Adrenal gland (tissue), 12 donors: ENCODE data around the gene SPPL2C. TPM values are rescaled to one million over a fixed set of nuclear protein-coding genes. Genes with fewer than 3 reads are reported as not detected.

ENCODE experiments used
- DNase-seq, 7 donors: peaks; one replicate each; pipeline ENCODE4 v3.0.0-alpha.2; 2019 to 2020
- H3K27ac ChIP-seq, 5 donors: fragments of 200-600 bp; sonication (generic) in 4 of 5; 1 replicate in 3 of 5; 2 replicates in 2 of 5; pipeline versions ENCODE4 v1.5.1 to v1.8.0; 2016 to 2020; ENCODE audit warnings: mild to moderate bottlenecking in 1 of 5
- H3K27me3 ChIP-seq: fragments of 200-600 bp; 2 replicates; pipeline ENCODE4 v1.8.0; 2021
- H3K36me3 ChIP-seq, 2 donors: fragments of 200-600 bp; replicated peaks in 1 of 2; 1 replicate in 1 of 2; 2 replicates in 1 of 2; pipeline versions ENCODE4 v1.5.1 to v1.8.0; 2018 to 2022
- H3K4me1 ChIP-seq, 2 donors: fragments of 200-600 bp; replicated peaks in 1 of 2; 1 replicate in 1 of 2; 2 replicates in 1 of 2; pipeline versions ENCODE4 v1.5.1 to v1.8.0; 2018 to 2021
- H3K4me3 ChIP-seq, 4 donors: fragments of 200-600 bp; sonication (generic) in 3 of 4; one replicate each; pipeline ENCODE4 v1.5.1; 2016 to 2018
- H3K9me3 ChIP-seq, 3 donors: fragments of 200-600 bp; sonication (generic) in 1 of 3; replicated peaks in 1 of 3; 1 replicate in 2 of 3; 2 replicates in 1 of 3; pipeline versions ENCODE4 v1.5.1 to v1.8.0; 2016 to 2021
- POLR2A ChIP-seq, 2 donors: fragments of 450-650 bp; IDR thresholded peaks; one replicate each; pipeline ENCODE4 v1.6.1; 2017; ENCODE audit warnings: antibody characterized with exemption in 2 of 2, mild to moderate bottlenecking in 2 of 2, moderate library complexity in 1 of 2
- WGBS, 4 donors: extraction: QIAGEN DNeasy Blood & Tissue Kit in 2 of 4; methylation state at CpG; one replicate each; pipeline versions ENCODE4 v1.1.5 to v1.1.7; 2013 to 2017; 5-methylcytosine and 5-hydroxymethylcytosine counted together
- intact Hi-C, 2 donors: fragments of 100-400 bp; cut with DNase I; formaldehyde crosslinking; loops; one replicate each; pipeline versions ENCODE4 v1.14.1 to v1.15.0; 2022 to 2023
- polyA plus RNA-seq, 3 donors: library from polyadenylated mRNA; stranded (reverse); fragments of 200-250 nt in 2 of 3; fragments of 350-450 nt in 1 of 3; fragmentation: Illumina TruSeq in 1 of 3; extraction: RNeasy Lipid Tissue Mini Kit (QIAGEN cat#74804) in 1 of 3; gene quantifications; one replicate each; pipeline ENCODE4 v1.2.3, GENCODE V29; 2013 to 2014
- total RNA-seq, 9 donors: library from RNA; depleted of rRNA in 4 of 9; stranded (reverse); fragments of >200 nt in 4 of 9; fragments of 120-200 nt in 1 of 9; fragmentation: NEBNext Ultra II Directional in 1 of 9; extraction: Animal tissue kit (Norgen Biotek cat#: 25700) in 1 of 9; gene quantifications; one replicate each; pipeline versions ENCODE4 v1.1.0 to v1.2.4, GENCODE V29; 2013 to 2023
- TF ChIP-seq, protein P1 (sequence below), 6 experiments: fragments of 450-650 bp in 4 of 6; fragments of 200-600 bp in 2 of 6; sonication (generic) in 1 of 6; IDR thresholded peaks; 1 replicate in 5 of 6; 2 replicates in 1 of 6; pipeline versions ENCODE4 v1.5.1 to v1.8.0; 2016 to 2021; ENCODE audit warnings: antibody characterized with exemption in 6 of 6, mild to moderate bottlenecking in 2 of 6, moderate library complexity in 1 of 6
- donor health status: healthy with polysubstance abuse.
- donor health status: Bipolar disorder and iron deficiency.
- donor health status: DM: yes; HTN: yes; CAD: no.
- donor health status: DM: no; HTN: no; CAD: no.
- donor health status: DM: no; HTN: no; CAD: no.
- donor health status: DM: yes; HTN: yes; CAD: no.

The SPPL2C gene
- total and polyA plus RNA-seq, 12 donors, result not detected

DNA sequence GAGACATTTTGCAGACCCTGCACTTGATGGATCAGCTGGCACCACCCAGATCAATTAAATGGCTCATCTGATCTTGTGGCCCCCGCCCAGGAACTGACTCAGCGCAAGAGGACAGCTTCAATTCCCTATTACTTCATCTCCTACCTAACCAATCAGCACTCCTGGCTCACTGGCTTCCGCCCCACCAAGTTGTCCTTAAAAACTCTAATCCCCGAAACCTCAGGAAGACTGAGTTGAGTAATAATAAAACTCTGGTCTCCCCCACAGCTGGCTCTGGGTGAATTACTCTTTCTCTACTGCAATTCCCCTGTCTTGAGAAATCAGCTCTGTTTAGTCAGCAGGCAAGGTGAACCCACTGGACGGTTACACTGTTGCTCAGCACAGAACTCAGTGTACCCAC is 23.6 kb downstream of the SPPL2C start:
- no peaks in the 10 kb centered on the region for H3K36me3 ChIP-seq
- H3K9me3 ChIP-seq, result no peaks in the 10 kb centered on the region
- 46 to 71% (median 50%) methylated on average over 5 of the region's 5 CpGs for WGBS, 4 donors
- no peak for DNase-seq
- H3K4me1 ChIP-seq, result no peaks in the 10 kb centered on the region
- H3K27me3 ChIP-seq, result peaks cover 11% of the 10 kb centered on the region
- H3K4me3 ChIP-seq, result no peak overlapping the region
- TF ChIP-seq, protein P1, sequence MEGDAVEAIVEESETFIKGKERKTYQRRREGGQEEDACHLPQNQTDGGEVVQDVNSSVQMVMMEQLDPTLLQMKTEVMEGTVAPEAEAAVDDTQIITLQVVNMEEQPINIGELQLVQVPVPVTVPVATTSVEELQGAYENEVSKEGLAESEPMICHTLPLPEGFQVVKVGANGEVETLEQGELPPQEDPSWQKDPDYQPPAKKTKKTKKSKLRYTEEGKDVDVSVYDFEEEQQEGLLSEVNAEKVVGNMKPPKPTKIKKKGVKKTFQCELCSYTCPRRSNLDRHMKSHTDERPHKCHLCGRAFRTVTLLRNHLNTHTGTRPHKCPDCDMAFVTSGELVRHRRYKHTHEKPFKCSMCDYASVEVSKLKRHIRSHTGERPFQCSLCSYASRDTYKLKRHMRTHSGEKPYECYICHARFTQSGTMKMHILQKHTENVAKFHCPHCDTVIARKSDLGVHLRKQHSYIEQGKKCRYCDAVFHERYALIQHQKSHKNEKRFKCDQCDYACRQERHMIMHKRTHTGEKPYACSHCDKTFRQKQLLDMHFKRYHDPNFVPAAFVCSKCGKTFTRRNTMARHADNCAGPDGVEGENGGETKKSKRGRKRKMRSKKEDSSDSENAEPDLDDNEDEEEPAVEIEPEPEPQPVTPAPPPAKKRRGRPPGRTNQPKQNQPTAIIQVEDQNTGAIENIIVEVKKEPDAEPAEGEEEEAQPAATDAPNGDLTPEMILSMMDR (IDR thresholded peaks at IDR 0.05), result no peak
- no peak for TF ChIP-seq POLR2A (IDR thresholded peaks at IDR 0.05)
- intact Hi-C loops, result no loop called here
- no peak overlapping the region for H3K27ac ChIP-seq

- WGBS, 4 donors, result 73 to 84% (median 76%) methylated on average over 14 of the region's 14 CpGs
- H3K4me1 ChIP-seq, result no peaks in the 10 kb centered on the region
- intact Hi-C loops, result no loop called here
- DNase-seq, result peak in 2 of 7 donors; percentile 3 to 20
- no peak overlapping the region for H3K27ac ChIP-seq
- no peak for TF ChIP-seq POLR2A (IDR thresholded peaks at IDR 0.05)
- TF ChIP-seq, protein P1 (IDR thresholded peaks at IDR 0.05), result no peak
- peaks cover 10% of the 10 kb centered on the region for H3K27me3 ChIP-seq
- H3K4me3 ChIP-seq, result no peak overlapping the region
- H3K36me3 ChIP-seq, result no peaks in the 10 kb centered on the region
- no peaks in the 10 kb centered on the region for H3K9me3 ChIP-seq
Observed at GRCh38 chr17:45869676-45870341, 25.1 kb downstream of the SPPL2C start.

- H3K4me3 ChIP-seq, result no peak overlapping the region
- WGBS, 4 donors, result 45 to 49% (median 47%) methylated on average over 4 of the region's 4 CpGs
- H3K36me3 ChIP-seq, result no peaks in the 10 kb centered on the region
- H3K27me3 ChIP-seq, result peaks cover 3% of the 10 kb centered on the region
- no peaks in the 10 kb centered on the region for H3K4me1 ChIP-seq
- DNase-seq, result no peak
- H3K27ac ChIP-seq, result no peak overlapping the region
- intact Hi-C loops, result no loop called here
- no peaks in the 10 kb centered on the region for H3K9me3 ChIP-seq
- TF ChIP-seq, protein P1 (IDR thresholded peaks at IDR 0.05), result no peak
- TF ChIP-seq POLR2A (IDR thresholded peaks at IDR 0.05), result no peak
Observed at GRCh38 chr17:45870342-45870974, 25.8 kb downstream of the SPPL2C start.

GRCh38 chr17:45871718-45872117 is 27.0 kb downstream of the SPPL2C start:
- TF ChIP-seq, protein P1 (IDR thresholded peaks at IDR 0.05), result no peak
- no peak for TF ChIP-seq POLR2A (IDR thresholded peaks at IDR 0.05)
- Histone ChIP-seq H3K27me3 (no peaks in the 10 kb centered on the region), H3K4me3 (no peak overlapping the region), H3K4me1 (no peaks in the 10 kb centered on the region), H3K36me3 (no peaks in the 10 kb centered on the region), H3K27ac (no peak overlapping the region), H3K9me3 (no peaks in the 10 kb centered on the region)
- no peak for DNase-seq
- intact Hi-C loops, result no loop called here
- 52 to 87% (median 72%) methylated on average over 5 of the region's 5 CpGs for WGBS, 4 donors
